Upper lobe of left lung (tissue), 4 donors: ENCODE measurements around the gene LDAH.

Source experiments
- EP300 ChIP-seq, 4 donors: sonication (generic); formaldehyde crosslinking; IDR thresholded peaks; one replicate each; pipeline ENCODE4 v1.5.1; 2017; ENCODE audit warnings: antibody characterized with exemption in 4 of 4, control low read depth in 2 of 4
- POLR2A ChIP-seq, 4 donors: fragments of 450-650 bp; IDR thresholded peaks; one replicate each; pipeline ENCODE4 v1.5.1; 2016 to 2017; ENCODE audit warnings: antibody characterized with exemption in 4 of 4, mild to moderate bottlenecking in 2 of 4
- POLR2AphosphoS5 ChIP-seq, 2 donors: sonication (generic); formaldehyde crosslinking; IDR thresholded peaks; one replicate each; pipeline ENCODE4 v1.5.1; 2017; ENCODE audit warnings: antibody characterized with exemption in 2 of 2
- TF ChIP-seq, protein P1 (sequence below), 6 experiments: fragments of 450-650 bp in 4 of 6; fragments of 200-600 bp in 2 of 6; sonication (generic) in 2 of 6; IDR thresholded peaks; one replicate each; pipeline ENCODE4 v1.5.1; 2016 to 2019; ENCODE audit warnings: antibody characterized with exemption in 6 of 6

DNA sequence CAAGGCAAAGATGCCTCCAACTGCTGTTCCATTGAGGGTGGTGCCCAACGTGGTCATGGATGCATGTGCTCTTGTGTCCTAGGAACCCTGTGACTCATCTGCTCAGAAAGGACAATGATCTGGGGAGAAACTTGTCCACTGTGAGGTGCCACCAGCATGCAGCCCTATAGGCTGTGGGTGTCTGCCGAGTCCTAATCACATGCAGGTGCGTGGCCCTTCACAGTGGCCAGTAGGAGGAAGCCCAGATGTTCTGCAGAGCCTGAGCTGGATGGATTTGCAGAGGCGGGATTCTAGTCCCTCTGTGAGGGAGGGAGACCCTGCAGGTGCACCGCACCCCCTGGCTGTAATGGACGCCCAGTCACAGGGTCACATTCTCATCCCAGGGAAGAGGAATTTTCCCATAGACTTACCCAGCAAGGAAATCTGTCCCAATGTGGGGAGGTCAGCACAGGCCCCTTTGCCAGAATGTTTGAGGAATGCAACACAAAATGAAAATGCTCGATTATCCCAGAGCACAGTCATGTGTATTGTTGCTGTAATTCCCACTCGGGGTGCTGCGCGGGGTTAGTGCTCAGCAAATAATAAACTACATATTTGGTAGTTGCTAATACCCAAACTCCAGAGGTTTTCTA is 142.0 kb downstream of the LDAH start:
- TF ChIP-seq, protein P1, sequence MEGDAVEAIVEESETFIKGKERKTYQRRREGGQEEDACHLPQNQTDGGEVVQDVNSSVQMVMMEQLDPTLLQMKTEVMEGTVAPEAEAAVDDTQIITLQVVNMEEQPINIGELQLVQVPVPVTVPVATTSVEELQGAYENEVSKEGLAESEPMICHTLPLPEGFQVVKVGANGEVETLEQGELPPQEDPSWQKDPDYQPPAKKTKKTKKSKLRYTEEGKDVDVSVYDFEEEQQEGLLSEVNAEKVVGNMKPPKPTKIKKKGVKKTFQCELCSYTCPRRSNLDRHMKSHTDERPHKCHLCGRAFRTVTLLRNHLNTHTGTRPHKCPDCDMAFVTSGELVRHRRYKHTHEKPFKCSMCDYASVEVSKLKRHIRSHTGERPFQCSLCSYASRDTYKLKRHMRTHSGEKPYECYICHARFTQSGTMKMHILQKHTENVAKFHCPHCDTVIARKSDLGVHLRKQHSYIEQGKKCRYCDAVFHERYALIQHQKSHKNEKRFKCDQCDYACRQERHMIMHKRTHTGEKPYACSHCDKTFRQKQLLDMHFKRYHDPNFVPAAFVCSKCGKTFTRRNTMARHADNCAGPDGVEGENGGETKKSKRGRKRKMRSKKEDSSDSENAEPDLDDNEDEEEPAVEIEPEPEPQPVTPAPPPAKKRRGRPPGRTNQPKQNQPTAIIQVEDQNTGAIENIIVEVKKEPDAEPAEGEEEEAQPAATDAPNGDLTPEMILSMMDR (IDR thresholded peaks at IDR 0.05) = no peak
- TF ChIP-seq POLR2AphosphoS5 (IDR thresholded peaks at IDR 0.05) = no peak
- no peak for TF ChIP-seq POLR2A (IDR thresholded peaks at IDR 0.05)
- TF ChIP-seq EP300 (IDR thresholded peaks at IDR 0.05) = no peak
